ENCODE data around the gene NALF2. TPM values are rescaled to one million over a fixed set of nuclear protein-coding genes. Genes with fewer than 3 reads are reported as not detected.

Gene NALF2
- total RNA-seq, 1 donor from 2014 or later, result 9.8 TPM

- H3K4me3 Mint-ChIP-seq (ENCODE audit: unreplicated experiment), result no peak overlapping the region
- no peaks in the 10 kb centered on the region for H3K27me3 Mint-ChIP-seq (ENCODE audit: unreplicated experiment)
- H3K27ac Mint-ChIP-seq (ENCODE audit: unreplicated experiment), result no peak overlapping the region
- H3K9me3 Mint-ChIP-seq (ENCODE audit: unreplicated experiment), result no peaks in the 10 kb centered on the region
- peak; percentile 51 for DNase-seq
- TF ChIP-seq, protein P1, sequence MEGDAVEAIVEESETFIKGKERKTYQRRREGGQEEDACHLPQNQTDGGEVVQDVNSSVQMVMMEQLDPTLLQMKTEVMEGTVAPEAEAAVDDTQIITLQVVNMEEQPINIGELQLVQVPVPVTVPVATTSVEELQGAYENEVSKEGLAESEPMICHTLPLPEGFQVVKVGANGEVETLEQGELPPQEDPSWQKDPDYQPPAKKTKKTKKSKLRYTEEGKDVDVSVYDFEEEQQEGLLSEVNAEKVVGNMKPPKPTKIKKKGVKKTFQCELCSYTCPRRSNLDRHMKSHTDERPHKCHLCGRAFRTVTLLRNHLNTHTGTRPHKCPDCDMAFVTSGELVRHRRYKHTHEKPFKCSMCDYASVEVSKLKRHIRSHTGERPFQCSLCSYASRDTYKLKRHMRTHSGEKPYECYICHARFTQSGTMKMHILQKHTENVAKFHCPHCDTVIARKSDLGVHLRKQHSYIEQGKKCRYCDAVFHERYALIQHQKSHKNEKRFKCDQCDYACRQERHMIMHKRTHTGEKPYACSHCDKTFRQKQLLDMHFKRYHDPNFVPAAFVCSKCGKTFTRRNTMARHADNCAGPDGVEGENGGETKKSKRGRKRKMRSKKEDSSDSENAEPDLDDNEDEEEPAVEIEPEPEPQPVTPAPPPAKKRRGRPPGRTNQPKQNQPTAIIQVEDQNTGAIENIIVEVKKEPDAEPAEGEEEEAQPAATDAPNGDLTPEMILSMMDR (IDR thresholded peaks at IDR 0.05; ENCODE audit: partially characterized antibody, unreplicated experiment), result peak; percentile 53
- no peaks in the 10 kb centered on the region for H3K4me1 Mint-ChIP-seq (ENCODE audit: low read depth, unreplicated experiment)
- H3K36me3 Mint-ChIP-seq (ENCODE audit: unreplicated experiment), result no peaks in the 10 kb centered on the region
Measured at GRCh38 chrX:69493193-69493592, 10.9 kb upstream of the NALF2 start.

DNA sequence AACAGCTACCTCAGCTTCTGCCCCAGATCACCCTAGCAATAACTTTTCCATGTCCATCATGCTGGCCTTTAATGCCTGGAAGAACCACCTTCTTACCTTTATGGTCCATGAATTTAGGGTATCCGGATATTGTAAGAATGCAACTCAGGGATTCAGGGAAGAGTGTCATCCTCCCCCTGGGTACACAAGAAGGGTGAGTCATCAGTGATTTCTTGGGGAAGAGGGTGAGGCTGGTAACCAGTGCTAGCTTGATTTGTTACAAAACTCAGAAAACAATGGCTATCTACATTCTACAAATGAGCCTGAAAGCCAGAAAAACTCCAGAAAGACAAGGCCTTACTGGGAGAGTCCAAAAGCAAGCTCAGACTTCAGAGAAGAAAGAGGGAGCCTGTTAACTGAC, 10.4 kb upstream of the NALF2 start:
- H3K9me3 Mint-ChIP-seq (ENCODE audit: unreplicated experiment), result no peaks in the 10 kb centered on the region
- TF ChIP-seq, protein P1 (IDR thresholded peaks at IDR 0.05; ENCODE audit: partially characterized antibody, unreplicated experiment), result no peak
- no peak for DNase-seq
- no peak overlapping the region for H3K4me3 Mint-ChIP-seq (ENCODE audit: unreplicated experiment)
- H3K27me3 Mint-ChIP-seq (ENCODE audit: unreplicated experiment), result no peaks in the 10 kb centered on the region
- no peak overlapping the region for H3K27ac Mint-ChIP-seq (ENCODE audit: unreplicated experiment)
- H3K4me1 Mint-ChIP-seq (ENCODE audit: low read depth, unreplicated experiment), result no peaks in the 10 kb centered on the region
- no peaks in the 10 kb centered on the region for H3K36me3 Mint-ChIP-seq (ENCODE audit: unreplicated experiment)

GRCh38 chrX:69496183-69496582, 7.9 kb upstream of the NALF2 start:
- no peak overlapping the region for H3K27ac Mint-ChIP-seq (ENCODE audit: unreplicated experiment)
- no peak for DNase-seq
- no peaks in the 10 kb centered on the region for H3K27me3 Mint-ChIP-seq (ENCODE audit: unreplicated experiment)
- peaks cover 4% of the 10 kb centered on the region for H3K9me3 Mint-ChIP-seq (ENCODE audit: unreplicated experiment)
- H3K4me1 Mint-ChIP-seq (ENCODE audit: low read depth, unreplicated experiment), result no peaks in the 10 kb centered on the region
- TF ChIP-seq, protein P1 (IDR thresholded peaks at IDR 0.05; ENCODE audit: partially characterized antibody, unreplicated experiment), result no peak
- no peaks in the 10 kb centered on the region for H3K36me3 Mint-ChIP-seq (ENCODE audit: unreplicated experiment)
- no peak overlapping the region for H3K4me3 Mint-ChIP-seq (ENCODE audit: unreplicated experiment)

DNA sequence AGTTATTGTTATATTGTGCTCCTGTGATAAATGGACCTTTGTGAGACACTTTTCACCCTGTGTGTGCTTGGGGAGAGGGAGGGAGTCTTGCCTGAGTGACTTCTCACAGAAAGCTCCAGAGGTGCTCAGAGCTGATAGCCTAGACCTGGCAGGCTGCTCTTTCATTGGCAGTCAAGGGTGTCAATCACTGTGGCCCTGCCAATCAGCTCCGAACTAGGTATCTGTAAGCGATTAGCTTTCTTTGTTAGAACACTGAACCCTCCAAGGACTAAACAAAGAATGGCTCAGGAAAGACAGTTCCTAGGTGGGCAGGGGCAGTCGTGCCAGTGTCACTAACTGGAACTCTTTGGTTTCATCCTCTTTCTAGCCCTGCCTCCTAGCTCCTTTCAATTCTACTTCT, 2.7 kb upstream of the NALF2 start:
- TF ChIP-seq, protein P1 (IDR thresholded peaks at IDR 0.05; ENCODE audit: partially characterized antibody, unreplicated experiment), result no peak
- Mint-ChIP-seq H3K27ac (ENCODE audit: unreplicated experiment) (no peak overlapping the region), H3K4me1 (ENCODE audit: low read depth, unreplicated experiment) (no peaks in the 10 kb centered on the region), H3K4me3 (ENCODE audit: unreplicated experiment) (no peak overlapping the region), H3K27me3 (ENCODE audit: unreplicated experiment) (peaks cover 1% of the 10 kb centered on the region), H3K36me3 (ENCODE audit: unreplicated experiment) (no peaks in the 10 kb centered on the region), H3K9me3 (ENCODE audit: unreplicated experiment) (peaks cover 4% of the 10 kb centered on the region)
- DNase-seq, result peak; percentile 60

DNA sequence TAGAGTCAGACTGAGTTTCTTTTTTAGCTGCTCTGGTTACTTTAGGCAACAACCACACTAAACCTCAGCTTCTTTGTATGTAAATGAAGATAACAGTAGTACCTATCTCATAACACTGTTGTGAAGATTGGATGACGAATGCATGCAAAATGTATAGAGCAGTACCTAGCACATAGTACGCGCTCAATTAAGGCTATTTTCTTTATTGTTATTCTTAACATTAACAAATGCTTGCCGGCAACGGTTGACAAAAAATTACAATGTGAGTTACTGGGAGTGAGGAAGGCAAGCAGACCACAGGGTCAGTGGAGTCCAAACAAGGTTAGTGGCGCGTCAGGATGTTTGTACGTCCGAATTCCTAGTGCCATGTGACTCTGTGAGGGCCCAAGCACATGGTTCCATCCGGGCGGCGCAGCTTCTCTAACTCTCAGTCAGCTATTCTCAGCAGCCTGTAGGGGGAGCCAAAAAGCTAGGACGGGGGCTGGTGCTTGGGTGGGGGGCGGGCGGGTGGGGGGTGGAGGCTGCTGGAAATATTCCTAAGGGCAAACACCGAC, 821 bp upstream of the NALF2 start:
- Mint-ChIP-seq H3K27ac (ENCODE audit: unreplicated experiment) (peak overlapping the region; percentile 22), H3K4me1 (ENCODE audit: low read depth, unreplicated experiment) (peaks cover 5% of the 10 kb centered on the region), H3K4me3 (ENCODE audit: unreplicated experiment) (peak overlapping the region; percentile 57), H3K36me3 (ENCODE audit: unreplicated experiment) (no peaks in the 10 kb centered on the region), H3K9me3 (ENCODE audit: unreplicated experiment) (peaks cover 4% of the 10 kb centered on the region), H3K27me3 (ENCODE audit: unreplicated experiment) (peaks cover 1% of the 10 kb centered on the region)
- TF ChIP-seq, protein P1 (IDR thresholded peaks at IDR 0.05; ENCODE audit: partially characterized antibody, unreplicated experiment), result peak; percentile 64
- peak; percentile 57 for DNase-seq
